ENCODE data around the gene SCN8A.
"Not testable (repeated sequence)": the region's sequence is repeated elsewhere in the genome, so short reads cannot be mapped to it uniquely, and the experiment has no call there.

Gene SCN8A

GRCh38 chr12:51773145-51773869 lies 182.3 kb downstream of the SCN8A start:
- DNase-seq, result no peak

DNA sequence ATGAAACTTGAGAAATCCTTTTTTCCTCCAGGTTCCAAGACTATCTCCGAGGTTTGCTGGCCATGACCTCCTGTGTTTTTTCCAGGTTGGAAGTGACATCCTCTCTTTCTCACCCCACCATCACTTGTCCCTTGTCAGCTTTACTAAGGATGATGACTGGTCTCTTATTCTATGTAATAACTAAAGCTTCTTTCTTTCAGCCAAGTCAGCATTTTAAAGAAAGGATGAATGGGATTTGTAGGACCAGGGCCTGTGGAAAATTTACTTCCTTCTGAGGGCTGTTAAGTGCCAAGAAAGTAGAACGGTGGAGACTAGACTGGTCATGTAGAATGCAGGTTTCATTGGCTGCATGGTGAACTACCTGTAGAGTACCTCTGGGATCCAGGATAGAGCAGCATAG lies 183.9 kb downstream of the SCN8A start:
- DNase-seq, result no peak

DNA sequence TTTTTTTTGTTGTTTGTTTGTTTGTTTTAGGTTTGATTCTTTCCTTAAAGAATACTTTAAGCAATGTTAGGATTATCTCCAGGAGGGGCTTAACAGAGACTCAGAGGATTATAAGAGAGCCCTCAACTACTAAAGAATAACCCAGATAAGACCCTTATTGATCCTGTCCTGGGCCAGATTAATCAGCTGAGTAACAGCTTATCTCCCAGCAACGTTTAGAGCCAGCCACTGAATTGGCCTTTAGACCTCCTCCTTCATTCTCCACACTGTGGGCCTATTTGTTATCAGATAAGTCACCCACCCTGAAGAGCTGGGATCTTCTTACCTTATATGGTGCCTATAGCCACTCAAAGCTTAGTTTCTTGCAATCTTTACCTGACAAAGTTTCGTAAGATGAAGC lies 186.4 kb downstream of the SCN8A start:
- no peak for DNase-seq

DNA sequence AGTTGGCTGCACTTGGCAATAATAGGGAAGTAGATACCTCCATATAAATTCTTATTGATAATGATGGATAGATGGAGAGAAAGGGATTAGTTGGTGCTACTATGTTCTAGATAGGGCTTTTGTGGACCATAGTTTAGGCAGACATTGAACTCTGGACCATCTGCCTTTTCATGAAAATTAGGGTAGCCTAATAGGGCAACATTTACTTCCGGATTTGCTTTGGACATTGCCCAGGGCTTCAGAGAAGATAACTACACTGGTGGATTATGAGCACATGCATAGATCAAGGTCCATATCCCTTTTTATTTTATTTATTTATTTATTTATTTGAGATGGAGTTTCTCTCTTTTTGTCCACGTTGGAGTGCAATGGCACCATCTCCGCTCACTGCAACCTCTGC lies 186.9 kb downstream of the SCN8A start:
- DNase-seq, result no peak

DNA sequence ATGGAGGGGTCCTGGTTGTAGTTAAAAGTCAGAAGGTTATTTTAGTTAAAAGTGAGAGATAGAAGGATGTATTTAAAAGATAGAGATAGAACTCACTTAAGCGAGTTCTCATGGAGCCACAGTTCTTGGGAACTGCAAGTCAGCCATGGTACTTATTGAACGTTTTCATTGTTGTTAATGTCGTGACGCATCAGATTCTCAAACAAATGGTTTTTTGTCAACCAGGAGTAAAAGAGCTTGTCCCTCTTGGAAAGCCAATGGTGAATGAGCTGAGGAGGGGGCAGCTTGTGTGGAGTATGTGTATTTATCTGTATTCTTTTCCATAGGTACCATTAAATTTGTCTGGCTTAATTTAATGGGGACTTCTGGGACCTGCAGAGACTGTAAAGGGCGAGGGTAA lies 188.8 kb downstream of the SCN8A start:
- DNase-seq, result no peak

DNA sequence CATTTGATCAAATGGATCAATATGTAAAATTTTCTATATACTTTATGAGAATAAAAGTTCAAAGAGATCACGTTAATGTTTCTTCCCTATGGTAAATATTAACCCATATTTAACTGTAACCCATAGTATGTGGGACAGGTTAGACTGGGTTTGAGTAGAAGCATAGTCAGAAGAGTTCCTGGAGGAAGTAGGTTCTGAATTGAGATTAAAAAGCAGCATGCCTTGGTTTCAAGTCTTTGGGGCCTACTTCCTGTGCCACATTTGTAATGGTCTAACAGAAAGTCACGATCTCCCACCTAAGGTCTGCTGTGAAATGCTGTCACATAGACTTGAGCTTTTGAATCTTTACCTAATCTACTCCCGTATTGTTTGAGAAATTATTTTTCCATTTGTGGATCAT lies 193.7 kb downstream of the SCN8A start:
- DNase-seq, result no peak

DNA sequence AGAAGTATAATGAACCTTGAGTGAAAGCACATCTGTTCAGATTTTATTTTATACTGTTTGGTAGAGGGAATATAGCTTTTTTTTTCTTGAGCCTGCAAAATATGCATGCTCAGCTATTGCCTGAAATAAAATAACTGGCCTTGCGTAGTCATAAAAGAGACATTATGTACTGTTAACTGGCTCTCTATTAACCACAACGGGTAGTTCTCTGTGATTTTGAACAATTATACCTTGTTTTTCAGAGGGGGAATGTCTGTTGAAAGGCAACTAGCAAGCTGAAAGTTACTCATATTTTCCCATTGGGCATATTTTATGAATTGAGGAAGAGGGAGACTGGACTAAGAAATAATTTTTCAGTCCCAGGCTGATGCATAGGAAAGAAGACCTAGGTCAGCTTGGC lies 194.9 kb downstream of the SCN8A start:
- DNase-seq, result no peak

DNA sequence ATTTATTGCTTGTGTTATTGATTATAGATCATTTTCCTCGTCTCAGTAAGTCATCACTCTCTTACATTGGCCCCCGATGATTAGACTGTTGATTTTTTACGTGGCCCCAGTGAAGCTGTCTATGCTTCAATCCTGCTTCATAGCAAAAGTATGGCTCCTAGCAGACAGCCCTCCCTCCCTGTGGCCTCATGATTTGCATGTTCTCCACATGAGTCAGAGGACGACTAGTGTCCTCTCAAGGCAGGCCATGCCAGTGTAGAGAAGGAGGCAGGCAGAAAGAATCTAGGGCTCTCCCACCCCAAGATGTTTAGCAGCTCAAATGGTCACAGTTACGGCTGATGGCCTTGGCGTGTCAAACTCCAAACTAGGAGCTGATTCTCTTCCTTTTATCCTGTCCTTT lies 197.8 kb downstream of the SCN8A start:
- DNase-seq, result no peak

GRCh38 chr12:51792417-51792816 lies 201.4 kb downstream of the SCN8A start:
- no peak for DNase-seq

DNA sequence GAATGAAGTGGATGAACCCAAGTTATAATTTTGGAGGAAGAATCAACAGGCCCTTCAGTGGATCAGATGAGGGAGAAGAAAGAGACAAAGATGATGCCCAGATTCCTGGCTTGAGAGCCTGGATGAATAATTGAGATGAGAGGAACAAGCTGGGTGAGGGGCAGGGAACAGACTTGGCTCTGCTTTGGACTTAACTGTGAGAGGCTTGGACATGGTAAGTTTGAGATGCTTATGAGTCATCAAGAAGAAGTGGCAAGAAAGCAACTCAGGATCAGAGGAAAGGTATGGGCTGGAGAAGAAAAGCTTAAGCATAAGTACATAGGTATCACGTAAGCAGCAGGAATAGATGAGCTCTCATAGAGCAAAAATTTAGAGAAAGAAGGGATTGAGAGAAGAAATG lies 202.2 kb downstream of the SCN8A start:
- DNase-seq, result no peak

GRCh38 chr12:51797301-51797700 lies 206.3 kb downstream of the SCN8A start:
- no peak for DNase-seq

DNA sequence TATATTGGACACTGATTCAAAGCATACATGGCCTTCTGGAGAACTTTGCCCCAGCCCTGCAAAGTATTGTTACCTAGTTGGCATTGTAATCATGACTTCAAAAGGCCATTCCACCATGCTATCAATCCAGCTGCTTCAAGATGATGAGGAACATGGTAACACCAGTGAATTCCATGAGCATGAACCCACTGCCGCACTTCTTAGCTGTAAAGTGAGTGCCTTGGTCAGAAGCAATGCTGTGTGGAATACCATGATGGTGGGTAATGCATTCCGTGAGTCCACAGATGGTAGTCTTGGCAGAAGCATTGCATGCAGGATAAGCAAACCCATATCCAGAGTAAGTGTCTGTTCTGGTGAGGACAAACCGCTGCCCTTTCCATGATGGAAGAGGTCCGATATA lies 207.0 kb downstream of the SCN8A start:
- not testable (repeated sequence) for DNase-seq

DNA sequence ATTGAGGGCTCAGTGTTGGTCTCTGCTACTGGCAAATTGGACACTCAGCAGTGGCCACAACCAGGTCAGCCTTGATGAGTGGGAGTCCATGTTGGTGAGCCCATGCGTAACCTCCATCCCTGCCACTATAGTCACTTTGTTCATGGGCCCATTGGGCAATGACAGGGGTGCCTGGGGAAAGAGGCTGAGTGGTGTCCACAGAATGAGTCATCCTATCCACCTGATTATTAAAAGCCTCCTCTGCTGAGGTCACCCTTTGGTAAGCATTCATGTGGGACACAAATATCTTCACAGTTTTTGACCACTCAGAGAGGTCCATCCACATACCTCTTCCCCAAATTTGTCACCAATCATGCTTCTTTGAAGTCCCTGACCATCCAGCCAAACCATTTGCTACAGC lies 207.5 kb downstream of the SCN8A start:
- no peak for DNase-seq

DNA sequence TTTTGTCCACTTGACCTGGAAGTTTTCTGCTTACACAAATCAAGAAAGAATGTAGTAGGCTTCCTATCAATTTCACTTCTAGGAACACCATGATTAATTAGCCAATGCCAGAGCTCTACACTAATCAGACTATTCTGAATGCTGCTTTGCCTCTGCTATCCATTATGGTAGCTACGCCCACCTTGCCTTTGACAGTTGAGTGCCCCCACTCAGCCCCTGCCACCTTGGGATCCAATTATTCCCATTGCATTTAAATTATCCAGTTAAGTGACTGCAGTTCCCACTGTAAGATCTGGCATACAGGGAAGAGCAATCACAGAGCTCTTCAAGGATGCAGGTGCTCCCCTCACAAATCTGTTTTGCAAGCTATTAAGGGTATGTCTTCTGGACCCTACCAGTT lies 210.0 kb downstream of the SCN8A start:
- DNase-seq, result no peak

- DNase-seq, result no peak
Measured at GRCh38 chr12:51806896-51807295, 215.9 kb downstream of the SCN8A start.

DNA sequence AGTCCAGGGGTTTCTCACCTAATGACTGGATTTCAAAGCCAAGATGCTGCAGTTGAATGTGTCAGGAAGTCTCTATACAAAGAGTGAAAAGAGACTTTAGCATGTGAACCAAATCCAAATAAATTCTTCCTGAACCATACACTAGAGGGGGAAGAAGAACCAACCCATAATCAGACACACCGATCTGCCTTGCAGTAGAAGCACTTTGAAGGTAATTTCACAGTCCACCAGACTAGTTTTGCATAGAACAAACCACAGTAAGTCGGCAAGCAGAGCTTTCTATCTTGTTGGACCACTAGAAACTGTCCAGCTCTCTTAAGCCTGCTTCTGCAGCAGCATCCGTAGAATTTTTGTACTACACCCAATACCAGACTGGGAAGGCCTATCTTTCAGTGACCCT lies 218.2 kb downstream of the SCN8A start:
- DNase-seq, result no peak

DNA sequence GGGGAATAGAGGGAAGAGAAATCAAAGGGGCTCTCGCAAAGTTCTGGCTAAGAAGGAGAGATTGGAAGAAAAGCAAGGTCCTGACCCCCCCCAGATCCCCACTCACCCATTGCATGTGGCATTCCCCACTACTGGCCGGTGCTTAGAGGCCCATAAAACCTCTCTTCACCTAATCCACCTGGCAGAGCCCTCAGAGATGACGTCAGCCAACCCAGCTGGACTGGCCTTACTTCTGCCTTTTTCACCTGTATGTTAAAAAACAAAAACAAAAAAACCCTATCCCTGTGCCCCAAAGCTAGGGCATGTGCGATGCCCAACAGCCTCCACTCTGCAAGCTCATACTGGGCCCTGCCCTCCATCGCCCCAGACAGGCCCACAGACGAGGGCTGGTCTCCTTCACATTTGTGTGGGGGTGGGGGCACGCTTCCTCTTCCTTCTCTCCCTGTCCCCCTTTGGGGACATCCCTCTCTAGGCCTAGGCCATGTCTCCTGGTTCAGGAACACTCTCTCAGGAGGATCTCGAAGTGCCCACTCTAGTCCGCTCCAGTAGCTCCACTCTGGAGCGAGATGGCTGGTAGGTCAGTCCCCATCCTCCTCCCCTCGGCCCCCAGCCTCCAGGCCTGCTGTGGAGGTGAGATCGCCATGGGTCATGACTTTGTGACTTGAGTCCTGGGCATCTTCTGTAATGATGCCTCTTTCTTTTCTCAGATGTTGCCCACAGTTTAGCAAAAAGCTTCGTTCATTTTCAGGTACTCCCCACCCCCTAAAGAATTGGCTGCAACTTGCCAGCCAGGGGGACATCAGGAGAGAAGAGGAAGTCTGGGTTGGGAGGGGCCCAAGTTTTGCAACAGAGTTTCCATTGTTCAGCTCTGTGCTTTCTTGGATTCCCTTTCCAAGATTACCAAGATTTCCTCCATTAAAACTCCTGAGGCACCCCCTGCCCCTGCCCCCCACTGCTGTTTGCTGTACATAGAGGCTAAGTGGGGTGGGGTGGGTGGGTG lies 220.5 kb downstream of the SCN8A start:
- peak; percentile 38 to 59 for DNase-seq

- no peak for DNase-seq
Measured at GRCh38 chr12:51812871-51813270, 221.8 kb downstream of the SCN8A start.

DNA sequence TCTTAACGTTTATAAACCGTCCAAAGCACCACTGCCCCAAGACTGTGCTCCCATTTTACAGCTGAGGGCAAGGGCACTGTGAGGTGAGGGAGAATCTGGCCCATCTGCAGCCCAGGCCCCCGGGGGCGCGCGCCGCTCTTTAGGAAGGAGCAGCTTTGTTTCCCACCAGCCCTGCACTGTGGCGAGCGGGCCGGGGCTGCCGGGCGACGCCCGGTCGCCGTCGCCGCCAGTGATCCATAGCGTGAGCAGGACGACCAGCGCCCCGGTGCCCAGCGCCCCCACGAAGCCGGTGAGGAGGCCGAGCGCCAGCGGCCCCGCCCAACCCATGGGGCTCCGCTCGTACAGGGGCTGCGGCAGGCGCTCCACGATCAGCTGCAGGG lies 222.9 kb downstream of the SCN8A start:
- DNase-seq, result no peak

GRCh38 chr12:51814311-51815088 lies 223.5 kb downstream of the SCN8A start:
- DNase-seq, result peak in 1 of 2 experiments; percentile 72

GRCh38 chr12:51815571-51815970 lies 224.5 kb downstream of the SCN8A start:
- no peak for DNase-seq

- no peak for DNase-seq
Measured at GRCh38 chr12:51817027-51817953, 226.3 kb downstream of the SCN8A start.
